Parathyroid adenoma (tissue), 2 donors: ENCODE results near the gene DAGLB.

Experiments
- H2AFZ ChIP-seq: fragments of 300-600 bp; sonication (generic); one replicate; pipeline ENCODE4 v1.7.0; 2017; ENCODE audit warnings: antibody characterized with exemption, mild to moderate bottlenecking
- H3K27ac ChIP-seq: fragments of 300-600 bp; sonication (generic); one replicate; pipeline ENCODE4 v1.7.0; 2017
- H3K27me3 ChIP-seq: fragments of 300-600 bp; sonication (generic); one replicate; pipeline ENCODE4 v1.7.0; 2017; ENCODE audit warnings: low read length; ENCODE audit not compliant: control insufficient read depth, insufficient read depth
- H3K36me3 ChIP-seq: fragments of 300-600 bp; sonication (generic); one replicate; pipeline ENCODE4 v1.7.0; 2017; ENCODE audit warnings: low read length; ENCODE audit not compliant: control insufficient read depth, insufficient read depth
- H3K4me1 ChIP-seq: fragments of 300-600 bp; sonication (generic); one replicate; pipeline ENCODE4 v1.7.0; 2017; ENCODE audit warnings: control low read depth
- H3K4me2 ChIP-seq: fragments of 300-600 bp; sonication (generic); one replicate; pipeline ENCODE4 v1.7.0; 2017; ENCODE audit warnings: low read length
- H3K4me3 ChIP-seq: fragments of 300-600 bp; sonication (generic); one replicate; pipeline ENCODE4 v1.7.0; 2017; ENCODE audit warnings: low read depth, low read length
- H3K79me2 ChIP-seq: fragments of 300-600 bp; sonication (generic); one replicate; pipeline ENCODE4 v1.7.0; 2017; ENCODE audit warnings: control low read depth
- H3K9ac ChIP-seq: fragments of 300-600 bp; sonication (generic); one replicate; pipeline ENCODE4 v1.7.0; 2017; ENCODE audit warnings: mild to moderate bottlenecking
- H3K9me3 ChIP-seq: fragments of 300-600 bp; sonication (generic); one replicate; pipeline ENCODE4 v1.7.0; 2017; ENCODE audit warnings: low read length; ENCODE audit not compliant: control insufficient read depth
- CTCF ChIP-seq: fragments of 300-600 bp; sonication (generic); IDR thresholded peaks from one replicate; pipeline ENCODE4 v1.7.0; 2017; ENCODE audit warnings: antibody characterized with exemption, mild to moderate bottlenecking
- donor health status: primary hyperparathyroidism.

Gene DAGLB

GRCh38 chr7:6393667-6394056, 54.1 kb downstream of the DAGLB start:
- peaks cover 59% of the 10 kb centered on the region for H3K79me2 ChIP-seq
- H3K4me1 ChIP-seq = peaks cover 23% of the 10 kb centered on the region
- H3K4me3 ChIP-seq = no peak overlapping the region
- H3K9ac ChIP-seq = no peak overlapping the region
- no peaks in the 10 kb centered on the region for H3K36me3 ChIP-seq
- H3K4me2 ChIP-seq = peak overlapping the region; percentile 20
- no peaks in the 10 kb centered on the region for H3K9me3 ChIP-seq
- no peaks in the 10 kb centered on the region for H3K27me3 ChIP-seq
- peak overlapping the region; percentile 66 for H3K27ac ChIP-seq
- no peak overlapping the region for H2AFZ ChIP-seq
- TF ChIP-seq CTCF = no peak

- no peak overlapping the region for H3K9ac ChIP-seq
- H3K4me1 ChIP-seq = peaks cover 23% of the 10 kb centered on the region
- no peak for TF ChIP-seq CTCF
- H3K9me3 ChIP-seq = no peaks in the 10 kb centered on the region
- peak overlapping the region; percentile 66 for H3K27ac ChIP-seq
- no peak overlapping the region for H2AFZ ChIP-seq
- no peak overlapping the region for H3K4me3 ChIP-seq
- peaks cover 58% of the 10 kb centered on the region for H3K79me2 ChIP-seq
- no peaks in the 10 kb centered on the region for H3K27me3 ChIP-seq
- no peaks in the 10 kb centered on the region for H3K36me3 ChIP-seq
- H3K4me2 ChIP-seq = peak overlapping the region; percentile 29
These were observed 54.8 kb downstream of the DAGLB start for GRCh38 chr7:6392712-6393666.

GRCh38 chr7:6389728-6390127, 58.0 kb downstream of the DAGLB start:
- H3K9ac ChIP-seq = no peak overlapping the region
- no peaks in the 10 kb centered on the region for H3K27me3 ChIP-seq
- no peak overlapping the region for H3K27ac ChIP-seq
- no peak overlapping the region for H3K4me3 ChIP-seq
- peaks cover 53% of the 10 kb centered on the region for H3K79me2 ChIP-seq
- peaks cover 23% of the 10 kb centered on the region for H3K4me1 ChIP-seq
- no peak for TF ChIP-seq CTCF
- H3K4me2 ChIP-seq = no peak overlapping the region
- no peaks in the 10 kb centered on the region for H3K9me3 ChIP-seq
- H3K36me3 ChIP-seq = no peaks in the 10 kb centered on the region
- H2AFZ ChIP-seq = no peak overlapping the region

GRCh38 chr7:6387734-6388294, 59.9 kb downstream of the DAGLB start:
- Histone ChIP-seq H3K4me1 (peaks cover 6% of the 10 kb centered on the region), H2AFZ (no peak overlapping the region), H3K27me3 (no peaks in the 10 kb centered on the region), H3K27ac (no peak overlapping the region), H3K4me2 (no peak overlapping the region), H3K36me3 (no peaks in the 10 kb centered on the region), H3K79me2 (peaks cover 56% of the 10 kb centered on the region), H3K9ac (no peak overlapping the region), H3K4me3 (no peak overlapping the region), H3K9me3 (no peaks in the 10 kb centered on the region)
- no peak for TF ChIP-seq CTCF
